GM12873 (cell line): ENCODE data around the gene SLC38A10.

ENCODE experiments used
- CTCF ChIP-seq: IDR thresholded peaks from 2 replicates; pipeline ENCODE4 v1.5.1; 2012; ENCODE audit warnings: low read depth, mild to moderate bottlenecking, moderate library complexity, low read length, control low read depth; ENCODE audit not compliant: insufficient read depth; ENCODE audit errors: missing control alignments

The SLC38A10 gene

GRCh38 chr17:81309140-81309858 is 14.2 kb upstream of the SLC38A10 start:
- peak; percentile 20 for TF ChIP-seq CTCF

DNA sequence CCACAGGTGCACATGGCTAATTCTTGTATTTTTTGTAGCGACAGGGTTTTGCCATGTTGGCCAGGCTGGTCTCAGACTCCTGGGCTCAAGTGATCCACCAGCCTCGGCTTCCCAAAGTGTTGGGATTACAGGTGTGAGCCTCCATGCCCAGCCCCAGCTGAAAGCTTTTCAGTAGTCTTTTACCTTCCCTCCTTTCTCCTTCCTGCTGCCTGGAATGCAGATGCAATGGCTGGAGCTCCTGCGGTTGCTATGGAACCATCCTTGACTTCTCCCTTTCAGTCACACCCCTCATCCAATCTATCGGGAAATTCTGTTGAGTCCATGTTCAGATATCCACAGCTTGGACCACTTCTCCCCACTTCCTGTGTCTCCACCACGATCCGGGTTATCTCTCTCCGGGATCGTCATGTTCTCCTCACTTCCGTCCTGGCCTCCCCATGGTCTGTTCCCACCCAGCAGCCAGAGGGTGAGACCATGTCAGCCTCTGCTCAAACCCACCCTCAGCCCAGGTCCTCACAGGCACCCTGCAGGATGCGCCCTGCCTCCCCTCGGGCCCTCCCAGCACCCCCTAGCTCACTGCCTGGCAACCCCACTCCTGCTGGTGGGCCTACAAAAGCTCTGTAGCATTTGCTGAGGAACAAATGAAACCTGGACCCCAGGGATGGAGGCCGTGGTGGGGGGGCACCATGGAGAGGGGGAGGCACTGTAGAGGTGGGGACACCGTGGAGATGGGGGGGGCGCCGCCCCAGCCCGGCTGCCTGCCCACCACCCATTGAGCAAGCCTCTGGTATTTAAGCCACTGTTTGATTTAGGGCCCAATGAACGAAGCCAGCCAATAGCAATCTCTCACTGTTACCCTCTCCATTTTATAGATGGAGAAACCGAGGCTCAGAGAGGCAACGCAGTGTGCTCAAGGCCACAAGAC is 12.8 kb upstream of the SLC38A10 start:
- no peak for TF ChIP-seq CTCF

GRCh38 chr17:81306898-81307510 is 11.9 kb upstream of the SLC38A10 start:
- TF ChIP-seq CTCF: no peak

DNA sequence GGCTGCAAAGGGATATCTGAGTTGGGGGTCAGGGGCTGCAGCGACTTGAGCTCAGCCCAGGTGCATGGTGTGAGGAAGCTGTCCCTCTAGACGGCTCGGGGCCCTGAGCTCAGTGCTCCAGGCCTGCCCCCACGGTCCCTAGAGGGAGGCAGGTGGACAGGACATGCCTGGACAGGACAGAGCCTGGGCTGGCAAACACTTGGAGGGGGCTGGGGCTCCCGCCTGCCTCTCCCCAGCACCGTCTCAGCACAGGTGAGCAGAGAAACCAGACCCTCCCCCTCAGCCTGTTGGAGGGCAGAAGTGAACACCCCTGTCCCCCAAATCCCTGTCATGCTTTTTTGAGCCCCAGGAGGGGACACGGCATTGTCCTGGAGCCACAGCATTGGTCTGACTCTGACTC is 11.4 kb upstream of the SLC38A10 start:
- TF ChIP-seq CTCF: no peak

GRCh38 chr17:81305051-81305630 is 10.0 kb upstream of the SLC38A10 start:
- TF ChIP-seq CTCF: no peak

- TF ChIP-seq CTCF: no peak
These were observed 9.3 kb upstream of the SLC38A10 start for GRCh38 chr17:81304196-81305015.
